Right atrium auricular region (tissue), 2 donors: ENCODE measurements around the gene ARF1. TPM values are rescaled to one million over a fixed set of nuclear protein-coding genes. Genes with fewer than 3 reads are reported as not detected.

ENCODE experiments used
- DNase-seq: peaks from one replicate; pipeline ENCODE4 v3.0.0-alpha.2; 2019; ENCODE audit warnings: low spot score
- H3K27ac ChIP-seq, 2 donors: fragments of 200-600 bp; sonication (generic); 1 replicate in 1 of 2; 2 replicates in 1 of 2; pipeline ENCODE4 v1.5.1; 2016 to 2019
- H3K27me3 ChIP-seq, 2 donors: fragments of 200-600 bp; sonication (generic); one replicate each; pipeline versions ENCODE4 v1.5.1 to v1.6.0; 2017 to 2019
- H3K36me3 ChIP-seq: fragments of 200-600 bp; sonication (generic); one replicate; pipeline ENCODE4 v1.5.1; 2016
- H3K4me1 ChIP-seq, 2 donors: fragments of 200-600 bp; sonication (generic); one replicate each; pipeline versions ENCODE4 v1.5.1 to v1.6.0; 2017 to 2019
- H3K4me3 ChIP-seq, 2 donors: fragments of 200-600 bp; sonication (generic); 1 replicate in 1 of 2; 2 replicates in 1 of 2; pipeline ENCODE4 v1.5.1; 2017 to 2019; ENCODE audit warnings: mild to moderate bottlenecking in 1 of 2, moderate library complexity in 1 of 2
- H3K9me3 ChIP-seq, 2 donors: fragments of 200-600 bp; sonication (generic); one replicate each; pipeline ENCODE4 v1.5.1; 2019
- CTCF ChIP-seq, 2 donors: fragments of 200-600 bp; sonication (generic); IDR thresholded peaks; one replicate each; pipeline ENCODE4 v1.5.1; 2019; ENCODE audit warnings: antibody characterized with exemption in 2 of 2
- total RNA-seq, 2 donors: library from RNA; depleted of rRNA; stranded (reverse); fragments of >200 nt; gene quantifications; one replicate each; pipeline ENCODE4 v1.1.0, GENCODE V29; 2016

The ARF1 gene
- total RNA-seq, 2 donors from 2014 or later = 375 to 422 TPM

GRCh38 chr1:228107636-228108035 lies 25.1 kb downstream of the ARF1 start:
- no peak for DNase-seq
- no peak overlapping the region for H3K4me3 ChIP-seq
- H3K27me3 ChIP-seq = no peaks in the 10 kb centered on the region
- peaks cover 14% of the 10 kb centered on the region for H3K36me3 ChIP-seq
- H3K27ac ChIP-seq = no peak overlapping the region
- no peak for TF ChIP-seq CTCF (IDR thresholded peaks at IDR 0.05)
- peaks cover 0 to 39% of the 10 kb centered on the region in 2 donors for H3K4me1 ChIP-seq
- H3K9me3 ChIP-seq = no peaks in the 10 kb centered on the region

- no peak for DNase-seq
- H3K4me1 ChIP-seq = peaks cover 0 to 39% of the 10 kb centered on the region in 2 donors
- TF ChIP-seq CTCF (IDR thresholded peaks at IDR 0.05) = no peak
- no peaks in the 10 kb centered on the region for H3K27me3 ChIP-seq
- no peaks in the 10 kb centered on the region for H3K9me3 ChIP-seq
- peak overlapping the region; percentile 94 to 98 for H3K4me3 ChIP-seq
- peak overlapping the region; percentile 91 to 96 for H3K27ac ChIP-seq
- peaks cover 14% of the 10 kb centered on the region for H3K36me3 ChIP-seq
These were observed 25.7 kb downstream of the ARF1 start for GRCh38 chr1:228108055-228108690.

- Histone ChIP-seq H3K4me3 (peak overlapping the region; percentile 94 to 98), H3K27ac (peak overlapping the region; percentile 91 to 96), H3K4me1 (peaks cover 0 to 35% of the 10 kb centered on the region in 2 donors), H3K36me3 (peaks cover 14% of the 10 kb centered on the region), H3K27me3 (no peaks in the 10 kb centered on the region), H3K9me3 (no peaks in the 10 kb centered on the region)
- TF ChIP-seq CTCF (IDR thresholded peaks at IDR 0.05) = no peak
- DNase-seq = no peak
These were observed 26.2 kb downstream of the ARF1 start for GRCh38 chr1:228108742-228109072.

GRCh38 chr1:228109073-228109961 lies 26.8 kb downstream of the ARF1 start, which contains the start of gene MRPL55:
Gene MRPL55 (minus strand): TSS chr1:228109299. CDS start chr1:228108260, 1,039 bp downstream.
- peak within 1 kb of the TSS; percentile 91 to 96 for H3K27ac ChIP-seq
- H3K27me3 ChIP-seq = no peaks in the 10 kb centered on the region
- peak; percentile 99 for DNase-seq
- H3K36me3 ChIP-seq = peaks cover 14% of the 10 kb centered on the region
- TF ChIP-seq CTCF (IDR thresholded peaks at IDR 0.05) = peak in 1 of 2 donors; percentile 15
- H3K9me3 ChIP-seq = no peaks in the 10 kb centered on the region
- peaks cover 0 to 28% of the 10 kb centered on the region in 2 donors for H3K4me1 ChIP-seq
- H3K4me3 ChIP-seq = peak within 1 kb of the TSS; percentile 94 to 98

- H3K27me3 ChIP-seq = no peaks in the 10 kb centered on the region
- peak overlapping the region; percentile 94 to 98 for H3K4me3 ChIP-seq
- no peak for DNase-seq
- TF ChIP-seq CTCF (IDR thresholded peaks at IDR 0.05) = no peak
- H3K36me3 ChIP-seq = peaks cover 14% of the 10 kb centered on the region
- H3K9me3 ChIP-seq = no peaks in the 10 kb centered on the region
- peaks cover 0 to 21% of the 10 kb centered on the region in 2 donors for H3K4me1 ChIP-seq
- peak overlapping the region; percentile 91 to 96 for H3K27ac ChIP-seq
These were observed 27.5 kb downstream of the ARF1 start for GRCh38 chr1:228109962-228110488.
